Omental fat pad (tissue), 4 donors: ENCODE measurements around the gene MGAT3. TPM values are rescaled to one million over a fixed set of nuclear protein-coding genes. Genes with fewer than 3 reads are reported as not detected.

Source experiments
- ATAC-seq: fragments of 150-250 bp; one replicate; pipeline ENCODE4 v1.9.1; 2016; ENCODE audit warnings: mild to moderate bottlenecking, moderate library complexity; ENCODE audit not compliant: low FRiP score
- DNase-seq: peaks from one replicate; pipeline ENCODE4 v3.0.0-alpha.2; 2019; ENCODE audit warnings: low spot score
- total RNA-seq, 4 donors: library from RNA; depleted of rRNA; stranded (reverse); fragments of >200 nt; gene quantifications; one replicate each; pipeline ENCODE4 v1.1.0, GENCODE V29; 2016
- TF ChIP-seq, protein P1 (sequence below), 3 donors: fragments of 450-650 bp; IDR thresholded peaks; one replicate each; pipeline ENCODE4 v1.5.1; 2016 to 2017; ENCODE audit warnings: antibody characterized with exemption in 3 of 3, mild to moderate bottlenecking in 3 of 3, moderate library complexity in 2 of 3

MGAT3 gene
- total RNA-seq, 4 donors from 2014 or later = 4.1 to 23.5 (median 9.9) TPM

GRCh38 chr22:39419911-39420310 is 36.9 kb upstream of the MGAT3 start:
- no peak for DNase-seq
- TF ChIP-seq, protein P1, sequence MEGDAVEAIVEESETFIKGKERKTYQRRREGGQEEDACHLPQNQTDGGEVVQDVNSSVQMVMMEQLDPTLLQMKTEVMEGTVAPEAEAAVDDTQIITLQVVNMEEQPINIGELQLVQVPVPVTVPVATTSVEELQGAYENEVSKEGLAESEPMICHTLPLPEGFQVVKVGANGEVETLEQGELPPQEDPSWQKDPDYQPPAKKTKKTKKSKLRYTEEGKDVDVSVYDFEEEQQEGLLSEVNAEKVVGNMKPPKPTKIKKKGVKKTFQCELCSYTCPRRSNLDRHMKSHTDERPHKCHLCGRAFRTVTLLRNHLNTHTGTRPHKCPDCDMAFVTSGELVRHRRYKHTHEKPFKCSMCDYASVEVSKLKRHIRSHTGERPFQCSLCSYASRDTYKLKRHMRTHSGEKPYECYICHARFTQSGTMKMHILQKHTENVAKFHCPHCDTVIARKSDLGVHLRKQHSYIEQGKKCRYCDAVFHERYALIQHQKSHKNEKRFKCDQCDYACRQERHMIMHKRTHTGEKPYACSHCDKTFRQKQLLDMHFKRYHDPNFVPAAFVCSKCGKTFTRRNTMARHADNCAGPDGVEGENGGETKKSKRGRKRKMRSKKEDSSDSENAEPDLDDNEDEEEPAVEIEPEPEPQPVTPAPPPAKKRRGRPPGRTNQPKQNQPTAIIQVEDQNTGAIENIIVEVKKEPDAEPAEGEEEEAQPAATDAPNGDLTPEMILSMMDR (IDR thresholded peaks at IDR 0.05) = no peak

DNA sequence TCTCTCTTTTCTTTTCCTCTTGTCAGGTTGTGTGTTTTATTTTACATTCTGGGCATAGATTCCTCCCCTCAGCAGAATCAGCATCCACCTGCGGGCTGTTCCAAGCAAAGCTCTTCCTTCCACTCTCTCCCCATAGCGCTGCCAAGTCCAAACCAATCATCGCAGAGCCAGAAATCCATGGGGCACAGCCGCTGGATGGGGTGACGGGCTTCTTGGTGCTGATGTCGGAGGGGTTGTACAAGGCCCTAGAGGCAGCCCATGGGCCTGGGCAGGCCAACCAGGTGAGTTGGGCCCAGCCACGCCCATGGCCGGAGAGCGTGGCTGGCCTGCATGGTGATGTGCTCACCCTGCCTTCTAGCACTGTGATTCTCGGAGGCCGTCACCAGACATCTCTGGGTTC is 35.1 kb upstream of the MGAT3 start:
- TF ChIP-seq, protein P1 (IDR thresholded peaks at IDR 0.05) = no peak
- no peak for DNase-seq

More at GRCh38 chr22:39419911-39420310, 36.9 kb upstream of the MGAT3 start:
- ATAC-seq = no peak

GRCh38 chr22:39422101-39422500 is 34.7 kb upstream of the MGAT3 start:
- no peak for ATAC-seq
- TF ChIP-seq, protein P1 (IDR thresholded peaks at IDR 0.05) = no peak
- DNase-seq = no peak

More for the DNA sequence above, 35.1 kb upstream of the MGAT3 start:
- ATAC-seq = no peak

DNA sequence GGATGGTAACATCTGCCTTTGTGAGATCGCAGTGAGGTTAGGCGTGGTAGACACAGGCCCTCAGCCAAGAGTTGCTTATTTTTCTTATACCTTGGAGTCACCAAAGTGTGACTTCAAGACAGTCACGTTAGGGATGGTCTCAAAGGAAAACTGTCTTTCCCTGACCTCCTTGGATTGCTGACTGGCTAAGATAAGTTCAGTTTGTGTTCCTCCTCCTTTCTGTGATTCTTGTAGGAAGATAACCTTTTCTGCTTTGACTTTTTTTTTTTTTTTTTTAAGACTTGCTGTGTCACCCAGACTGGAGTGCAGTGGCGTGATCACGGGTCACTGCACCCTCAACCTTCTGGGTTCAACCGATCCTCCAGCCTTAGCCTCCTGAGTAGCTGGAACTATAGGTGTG is 34.1 kb upstream of the MGAT3 start:
- ATAC-seq = no peak
- TF ChIP-seq, protein P1 (IDR thresholded peaks at IDR 0.05) = no peak
- DNase-seq = no peak

DNA sequence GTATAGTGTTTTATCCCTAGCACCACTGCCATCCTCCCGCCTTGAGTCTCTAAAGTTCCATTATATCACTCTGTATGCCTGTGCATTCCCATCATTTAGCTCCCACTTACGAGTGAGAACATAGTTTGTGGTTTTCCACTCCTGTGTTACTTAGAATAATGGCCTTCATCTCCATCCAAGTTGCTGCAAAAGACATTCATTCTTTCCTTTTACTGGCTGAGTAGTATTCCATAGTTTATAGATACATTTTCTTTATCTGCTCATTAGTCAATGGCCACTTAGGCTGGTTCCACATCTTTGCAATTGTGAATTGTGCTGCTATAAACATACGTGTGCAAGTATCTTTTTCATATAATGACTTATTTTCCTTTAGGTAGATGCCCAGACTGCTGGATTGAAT is 32.8 kb upstream of the MGAT3 start:
- ATAC-seq (no peak), DNase-seq (no peak)
- TF ChIP-seq, protein P1 (IDR thresholded peaks at IDR 0.05) = no peak

DNA sequence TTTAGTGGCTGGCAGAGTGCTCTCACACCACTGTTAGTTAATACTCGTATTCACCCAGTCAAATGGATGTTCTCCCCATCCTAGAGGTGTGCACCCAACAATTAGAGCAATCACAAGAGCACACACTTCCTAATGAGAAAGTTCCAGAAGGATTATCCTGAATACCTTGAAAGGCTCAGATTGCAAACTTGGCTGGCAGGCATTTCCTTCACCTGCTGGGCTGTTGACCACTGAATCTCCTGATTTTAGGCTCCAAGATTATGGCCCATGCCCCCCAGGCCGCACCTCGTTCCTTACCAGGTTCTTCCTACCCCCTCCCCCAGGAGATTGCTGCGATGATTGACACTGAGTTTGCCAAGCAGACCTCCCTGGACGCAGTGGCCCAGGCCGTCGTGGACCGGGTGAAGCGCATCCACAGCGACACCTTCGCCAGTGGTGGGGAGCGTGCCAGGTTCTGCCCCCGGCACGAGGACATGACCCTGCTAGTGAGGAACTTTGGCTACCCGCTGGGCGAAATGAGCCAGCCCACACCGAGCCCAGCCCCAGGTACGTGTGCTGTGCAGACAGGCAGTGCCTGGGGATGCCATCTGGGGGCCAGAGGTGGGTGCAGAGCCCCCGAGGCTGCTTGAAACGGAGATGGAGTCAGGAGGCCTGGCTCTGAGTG is 30.3 kb upstream of the MGAT3 start:
- ATAC-seq (no peak), DNase-seq (no peak)
- TF ChIP-seq, protein P1 (IDR thresholded peaks at IDR 0.05) = no peak
